HG03342 (cell line): ENCODE data around the gene LRP6.
"Not testable (repeated sequence)": the region's sequence is repeated elsewhere in the genome, so short reads cannot be mapped to it uniquely, and the experiment has no call there.

Experiments used
- ATAC-seq: cut with Tn5 transposase; IDR thresholded peaks from one replicate; pipeline ENCODE4 v1.9.1; 2021; ENCODE audit warnings: mild to moderate bottlenecking, moderate library complexity; ENCODE audit not compliant: unreplicated experiment

The LRP6 gene

GRCh38 chr12:12182703-12183365 is 84.0 kb downstream of the LRP6 start:
- no peak for ATAC-seq

GRCh38 chr12:12181511-12181910 is 85.3 kb downstream of the LRP6 start:
- ATAC-seq: no peak

GRCh38 chr12:12180575-12180974 is 86.3 kb downstream of the LRP6 start:
- no peak for ATAC-seq

- no peak for ATAC-seq
Observed at GRCh38 chr12:12180136-12180535, 86.7 kb downstream of the LRP6 start.

GRCh38 chr12:12178559-12178958 is 88.3 kb downstream of the LRP6 start:
- no peak for ATAC-seq

GRCh38 chr12:12176402-12176801 is 90.4 kb downstream of the LRP6 start:
- no peak for ATAC-seq

- ATAC-seq: peak; percentile 66
Observed at GRCh38 chr12:12171991-12172511, 94.8 kb downstream of the LRP6 start.

- ATAC-seq: no peak
Observed at GRCh38 chr12:12167847-12168246, 99.0 kb downstream of the LRP6 start.

GRCh38 chr12:12166751-12167150 is 100.1 kb downstream of the LRP6 start:
- ATAC-seq: no peak

GRCh38 chr12:12159988-12160387 is 106.9 kb downstream of the LRP6 start:
- ATAC-seq: no peak

- no peak for ATAC-seq
Observed at GRCh38 chr12:12158858-12159257, 108.0 kb downstream of the LRP6 start.

- ATAC-seq: no peak
Observed at GRCh38 chr12:12157424-12157823, 109.4 kb downstream of the LRP6 start.

- ATAC-seq: no peak
Observed at GRCh38 chr12:12156828-12157227, 110.0 kb downstream of the LRP6 start.

GRCh38 chr12:12156116-12156515 is 110.7 kb downstream of the LRP6 start:
- ATAC-seq: no peak

GRCh38 chr12:12153596-12153995 is 113.2 kb downstream of the LRP6 start:
- no peak for ATAC-seq

- ATAC-seq: no peak
Observed at GRCh38 chr12:12147111-12147510, 119.7 kb downstream of the LRP6 start.

GRCh38 chr12:12144531-12144930 is 122.3 kb downstream of the LRP6 start:
- ATAC-seq: not testable (repeated sequence)

- no peak for ATAC-seq
Observed at GRCh38 chr12:12141000-12141399, 125.8 kb downstream of the LRP6 start.

GRCh38 chr12:12138203-12139154 is 128.4 kb downstream of the LRP6 start:
- no peak for ATAC-seq

- no peak for ATAC-seq
Observed at GRCh38 chr12:12133785-12134184, 133.1 kb downstream of the LRP6 start.

GRCh38 chr12:12133259-12133658 is 133.6 kb downstream of the LRP6 start:
- ATAC-seq: no peak

- no peak for ATAC-seq
Observed at GRCh38 chr12:12128670-12129069, 138.2 kb downstream of the LRP6 start.
